Measurements from ENCODE around the gene PGBD5.

PGBD5 gene

DNA sequence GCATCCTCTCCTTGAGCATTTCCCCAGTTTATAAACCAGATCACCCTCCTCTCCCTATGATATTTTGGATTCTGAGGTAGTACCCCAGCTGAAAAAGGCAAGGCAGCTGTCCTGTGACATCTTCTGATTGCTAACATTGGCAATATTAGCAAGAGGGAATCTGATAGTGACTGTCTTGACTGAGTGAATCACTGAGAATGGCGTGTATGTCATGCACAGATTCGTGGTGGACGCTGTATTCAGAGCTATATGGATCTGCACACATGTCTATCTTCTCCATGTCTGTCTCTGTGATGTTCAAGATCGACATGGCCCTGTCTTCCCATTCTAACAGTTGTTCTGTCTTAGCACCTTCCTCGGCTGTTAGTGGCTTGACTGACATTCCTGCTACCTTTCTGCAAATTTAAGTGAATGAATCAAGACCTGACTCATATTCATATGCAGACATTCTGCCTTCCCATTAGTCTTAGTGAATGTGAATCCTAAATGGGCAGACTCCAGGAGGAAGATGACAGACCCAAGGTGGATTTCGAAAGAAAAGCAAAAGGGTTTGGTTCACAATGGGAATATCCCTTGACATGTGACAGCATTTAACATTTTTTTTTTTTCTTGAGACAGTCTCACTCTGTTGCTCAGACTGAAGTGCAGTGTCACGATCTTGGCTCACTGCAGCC is 97.7 kb downstream of the PGBD5 start:
- in situ Hi-C loops (cut with MboI; ENCODE audit: low sequenced_read_pairs) = no loop called here

GRCh38 chr1:230327892-230328284 is 98.2 kb downstream of the PGBD5 start:
- in situ Hi-C loops (cut with MboI; ENCODE audit: low sequenced_read_pairs) = no loop called here

GRCh38 chr1:230326971-230327891 is 98.9 kb downstream of the PGBD5 start:
- in situ Hi-C loops (cut with MboI; ENCODE audit: low sequenced_read_pairs) = no loop called here

DNA sequence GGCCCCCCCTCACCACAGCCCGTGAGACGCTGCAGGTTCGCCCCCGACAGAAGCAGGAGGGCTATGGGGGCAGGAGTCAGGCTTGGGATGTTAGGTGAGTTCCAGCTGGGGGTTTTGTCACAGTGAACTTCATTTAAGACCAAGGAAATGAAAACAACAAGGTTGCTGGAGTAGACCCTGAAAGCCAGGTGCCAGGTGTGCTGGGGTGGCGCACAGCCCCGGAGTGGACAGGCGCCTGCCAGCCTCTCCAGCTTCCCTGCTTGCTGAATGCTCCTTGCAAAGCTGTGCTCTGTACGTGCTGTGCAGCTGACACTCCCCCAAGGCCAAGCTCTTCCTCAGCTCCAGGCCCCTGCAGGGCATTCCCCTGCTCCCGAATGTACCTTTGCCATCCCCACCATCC is 102.4 kb downstream of the PGBD5 start:
- in situ Hi-C loops (cut with MboI; ENCODE audit: low sequenced_read_pairs) = loop anchor here (25.0 kb wide), 2 partner anchors 661 to 1061 kb away; partner anchors contain the start of gene RAB4A

DNA sequence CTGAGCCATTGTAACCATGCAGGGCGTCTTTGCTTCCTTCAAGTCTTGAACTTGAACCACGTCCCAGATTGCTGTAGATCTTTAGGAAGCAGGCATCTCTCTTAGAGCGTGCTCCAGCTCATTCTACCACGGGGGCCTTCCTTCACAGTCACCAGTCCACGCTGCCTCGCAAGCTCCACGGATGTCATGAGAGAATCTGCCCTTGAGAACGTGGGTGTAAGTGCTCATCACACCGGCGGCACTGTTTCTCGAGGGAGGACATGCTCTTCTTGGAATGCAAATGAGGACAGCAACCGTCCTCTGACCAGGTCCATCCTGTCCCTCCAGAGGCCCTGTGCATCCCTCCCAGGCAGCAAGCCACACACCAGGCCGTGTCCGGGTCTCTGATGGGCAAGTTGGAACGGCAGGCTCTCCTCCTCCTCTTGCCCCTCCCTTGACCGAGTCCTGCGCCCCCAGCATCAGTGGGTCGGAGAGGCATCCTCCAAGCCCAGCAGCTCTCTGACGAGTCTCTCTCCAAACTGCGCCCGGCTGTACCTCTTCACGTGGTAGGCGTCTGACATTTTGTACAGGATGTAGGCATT is 103.1 kb downstream of the PGBD5 start:
- in situ Hi-C loops (cut with MboI; ENCODE audit: low sequenced_read_pairs) = loop anchor here (25.0 kb wide), 2 partner anchors 661 to 1061 kb away; partner anchors contain the start of gene RAB4A

DNA sequence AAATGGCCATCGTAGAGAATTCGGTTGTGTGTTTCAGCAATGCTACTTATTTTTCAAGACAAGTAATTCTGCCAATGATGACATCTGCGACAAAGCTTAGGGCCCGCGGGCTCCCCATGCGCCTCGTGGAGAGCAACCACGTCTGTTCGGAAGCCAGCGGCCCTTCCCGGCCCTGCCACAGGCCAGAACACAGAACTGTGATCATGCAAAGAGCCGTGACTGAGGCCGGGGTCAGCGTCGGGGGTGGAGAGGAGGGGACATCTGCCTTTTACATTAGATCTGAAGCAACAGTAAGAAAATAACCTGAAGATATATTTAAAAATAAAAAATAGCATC is 103.7 kb downstream of the PGBD5 start:
- in situ Hi-C loops (cut with MboI; ENCODE audit: low sequenced_read_pairs) = loop anchor here (25.0 kb wide), 2 partner anchors 660 to 1060 kb away; partner anchors contain the start of gene RAB4A

- in situ Hi-C loops (cut with MboI; ENCODE audit: low sequenced_read_pairs) = loop anchor here (25.0 kb wide), 2 partner anchors 660 to 1060 kb away; partner anchors contain the start of gene RAB4A
Observed at GRCh38 chr1:230321741-230322420, 104.3 kb downstream of the PGBD5 start.

GRCh38 chr1:230321341-230321740 is 104.8 kb downstream of the PGBD5 start:
- in situ Hi-C loops (cut with MboI; ENCODE audit: low sequenced_read_pairs) = loop anchor here (25.0 kb wide), 2 partner anchors 659 to 1059 kb away; partner anchors contain the start of gene RAB4A

- in situ Hi-C loops (cut with MboI; ENCODE audit: low sequenced_read_pairs) = loop anchor here (25.0 kb wide), 2 partner anchors 659 to 1059 kb away; partner anchors contain the start of gene RAB4A
Observed at GRCh38 chr1:230320804-230321203, 105.3 kb downstream of the PGBD5 start.

GRCh38 chr1:230319014-230319747 is 107.0 kb downstream of the PGBD5 start:
- in situ Hi-C loops (cut with MboI; ENCODE audit: low sequenced_read_pairs) = loop anchor here (25.0 kb wide), 2 partner anchors 657 to 1057 kb away; partner anchors contain the start of gene RAB4A

- in situ Hi-C loops (cut with MboI; ENCODE audit: low sequenced_read_pairs) = loop anchor here (25.0 kb wide), 2 partner anchors 656 to 1056 kb away; partner anchors contain the start of gene RAB4A
Observed at GRCh38 chr1:230317823-230318819, 108.0 kb downstream of the PGBD5 start.

- in situ Hi-C loops (cut with MboI; ENCODE audit: low sequenced_read_pairs) = loop anchor here (25.0 kb wide), 2 partner anchors 655 to 1055 kb away; partner anchors contain the start of gene RAB4A
Observed at GRCh38 chr1:230316864-230317745, 109.0 kb downstream of the PGBD5 start.

DNA sequence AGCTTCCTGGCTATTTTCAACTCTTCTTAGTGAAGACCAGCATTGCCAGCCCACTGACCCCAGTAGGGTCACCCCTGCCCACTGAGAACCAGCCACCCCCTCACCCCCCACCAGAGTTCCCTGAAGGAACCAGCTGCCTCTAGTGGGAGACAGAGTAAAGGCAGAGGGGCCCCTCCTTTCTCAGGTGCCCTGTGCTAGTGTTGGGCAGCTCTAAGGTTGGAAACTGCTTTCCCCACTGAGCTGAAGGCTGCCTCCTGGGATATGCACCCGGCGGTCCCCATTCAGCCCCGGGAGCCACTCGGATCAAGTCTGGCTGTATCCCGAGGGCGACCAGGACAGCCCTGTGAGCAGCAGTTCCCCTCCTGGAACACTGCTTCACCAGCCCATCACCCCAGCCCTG is 111.0 kb downstream of the PGBD5 start:
- in situ Hi-C loops (cut with MboI; ENCODE audit: low sequenced_read_pairs) = loop anchor here (25.0 kb wide), 2 partner anchors 653 to 1053 kb away; partner anchors contain the start of gene RAB4A

DNA sequence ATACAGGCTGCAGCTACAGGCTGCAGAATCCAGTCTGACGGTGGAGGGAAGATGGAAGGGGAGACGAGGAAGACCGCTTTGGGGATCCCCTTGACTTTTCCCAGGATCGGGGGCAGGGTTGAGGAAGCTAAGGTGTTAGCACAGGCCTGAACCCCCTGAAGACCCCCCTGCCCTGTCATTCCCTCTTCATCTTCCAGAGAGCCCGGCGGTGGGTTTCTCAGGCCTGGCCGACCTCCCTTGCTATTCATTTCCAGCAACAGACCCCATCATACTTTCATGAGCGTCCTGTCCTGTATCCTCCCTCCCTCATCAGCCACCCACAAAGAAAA is 112.0 kb downstream of the PGBD5 start:
- in situ Hi-C loops (cut with MboI; ENCODE audit: low sequenced_read_pairs) = loop anchor here (25.0 kb wide), 2 partner anchors 652 to 1052 kb away; partner anchors contain the start of gene RAB4A

DNA sequence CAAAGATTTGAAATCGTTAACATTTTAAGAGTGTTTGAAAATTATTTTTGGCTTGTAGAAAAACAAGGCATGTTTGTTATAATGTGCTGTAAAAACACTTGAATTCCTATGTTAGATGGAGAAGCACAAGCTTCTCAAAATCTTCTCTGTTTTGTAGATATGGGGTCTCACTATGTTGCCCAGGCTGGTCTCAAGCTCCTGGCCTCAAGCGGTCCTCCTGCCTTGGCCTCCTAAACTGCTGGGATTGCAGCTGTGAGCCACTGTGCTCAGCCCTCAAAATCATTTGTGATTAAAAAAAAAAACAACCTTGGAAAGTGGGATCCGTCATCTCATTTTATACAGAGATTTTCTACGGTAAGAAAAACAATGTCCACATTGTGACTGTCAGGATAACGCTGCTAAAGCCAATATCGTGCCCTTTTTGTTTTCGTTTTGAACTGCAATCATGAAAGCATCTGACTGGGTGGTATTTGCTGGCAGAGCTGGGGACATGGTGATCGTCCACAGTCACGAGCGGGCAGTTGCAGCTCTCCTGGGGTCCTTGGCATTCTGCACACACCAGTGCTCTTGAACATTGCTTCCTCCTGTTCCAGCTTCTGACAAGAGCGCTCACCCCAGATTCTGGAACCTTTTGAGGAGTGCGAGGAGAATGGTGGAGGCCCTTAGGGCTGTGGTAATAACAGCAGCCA is 112.5 kb downstream of the PGBD5 start:
- in situ Hi-C loops (cut with MboI; ENCODE audit: low sequenced_read_pairs) = loop anchor here (25.0 kb wide), 2 partner anchors 651 to 1051 kb away; partner anchors contain the start of gene RAB4A

- in situ Hi-C loops (cut with MboI; ENCODE audit: low sequenced_read_pairs) = loop anchor here (25.0 kb wide), 2 partner anchors 650 to 1050 kb away; partner anchors contain the start of gene RAB4A
Observed at GRCh38 chr1:230312676-230313075, 113.5 kb downstream of the PGBD5 start.
